OCI-LY3 (cell line): ENCODE measurements around the gene CEACAM4.

Experiments used
- H2AFZ ChIP-seq: fragments of 200-600, 300-600 bp; shearing (Covaris generic); 2 replicates; pipeline ENCODE4 v1.6.0; 2014; ENCODE audit warnings: antibody characterized with exemption, low read depth, low read length
- H3K27ac ChIP-seq: fragments of 200-600, 300-600 bp; sonication (generic); 2 replicates; pipeline ENCODE4 v1.5.1; 2014; ENCODE audit warnings: mild to moderate bottlenecking, low read length, moderate library complexity, mixed read lengths
- H3K27me3 ChIP-seq: fragments of 200-600, 300-600 bp; sonication (generic); 2 replicates; pipeline ENCODE4 v1.6.1; 2014; ENCODE audit warnings: low read depth, low read length, mixed read lengths
- H3K36me3 ChIP-seq: fragments of 200-600, 300-600 bp; sonication (generic); replicated peaks from 2 replicates; pipeline ENCODE3; 2014; ENCODE audit warnings: low read depth, low read length, mixed read lengths
- H3K4me1 ChIP-seq: fragments of 300-600, 200-600 bp; sonication (generic); 2 replicates; pipeline ENCODE4 v1.6.1; 2014; ENCODE audit warnings: low read length, mixed read lengths
- H3K4me2 ChIP-seq: fragments of 200-600, 300-600 bp; sonication (generic); 2 replicates; pipeline ENCODE4 v1.6.1; 2014; ENCODE audit warnings: low read length, mixed read lengths
- H3K4me3 ChIP-seq: fragments of 300-600, 200-600 bp; sonication (generic); 2 replicates; pipeline ENCODE4 v1.5.1; 2014; ENCODE audit warnings: antibody characterized with exemption, mild to moderate bottlenecking, low read length, moderate library complexity
- H3K79me2 ChIP-seq: fragments of 300-600, 200-600 bp; shearing (Covaris generic); 2 replicates; pipeline ENCODE4 v1.6.1; 2014; ENCODE audit warnings: mild to moderate bottlenecking, low read length, mixed read lengths
- H3K9ac ChIP-seq: fragments of 300-600, 200-600 bp; shearing (Covaris generic); 2 replicates; pipeline ENCODE4 v1.6.0; 2014; ENCODE audit warnings: mild to moderate bottlenecking, low read length, moderate library complexity
- H3K9me3 ChIP-seq: fragments of 200-600, 300-600 bp; shearing (Covaris generic); 2 replicates; pipeline ENCODE4 v1.6.1; 2014; ENCODE audit warnings: low read length, mixed read lengths; ENCODE audit not compliant: insufficient read depth
- H4K20me1 ChIP-seq: fragments of 200-600, 300-600 bp; sonication (generic); 2 replicates; pipeline ENCODE4 v1.6.1; 2016; ENCODE audit warnings: low read length, mixed read lengths; ENCODE audit not compliant: insufficient read depth
- CTCF ChIP-seq: fragments of 200-600, 300-600 bp; sonication (generic); IDR thresholded peaks from 2 replicates; pipeline ENCODE4 v1.5.1; 2014; ENCODE audit warnings: antibody characterized with exemption, low read length, low read depth
- EZH2phosphoT487 ChIP-seq: fragments of 200-600 bp; shearing (Covaris generic); IDR thresholded peaks from 2 replicates; pipeline ENCODE4 v1.6.1; 2018; ENCODE audit warnings: antibody characterized with exemption, mixed run types, low read depth

The CEACAM4 gene

DNA sequence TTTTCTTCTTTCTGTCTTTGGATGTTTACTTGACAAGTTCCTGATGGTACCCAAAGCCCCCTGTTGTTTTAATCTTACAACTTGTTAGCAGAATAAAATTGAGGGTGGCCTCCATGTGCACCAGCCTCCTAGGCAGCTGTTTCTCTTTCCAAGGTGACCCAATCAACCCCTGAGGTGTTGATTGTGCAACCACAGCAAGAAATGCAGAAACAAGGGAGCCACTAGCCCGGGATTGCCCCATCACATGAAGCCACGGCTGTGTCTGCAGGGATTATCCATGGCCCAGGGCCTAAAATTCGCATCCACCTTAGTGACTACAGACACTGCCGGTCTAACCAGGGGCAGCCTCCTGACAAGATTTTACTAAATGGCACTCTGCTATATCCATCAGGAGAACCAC lies 14.4 kb downstream of the CEACAM4 start:
- H3K27ac ChIP-seq: no peak overlapping the region
- no peaks in the 10 kb centered on the region for H3K4me1 ChIP-seq
- no peaks in the 10 kb centered on the region for H3K9me3 ChIP-seq
- H3K4me3 ChIP-seq: no peak overlapping the region
- no peaks in the 10 kb centered on the region for H3K79me2 ChIP-seq
- H2AFZ ChIP-seq: no peak overlapping the region
- H3K27me3 ChIP-seq: peaks cover 37% of the 10 kb centered on the region
- peaks cover 8% of the 10 kb centered on the region for H4K20me1 ChIP-seq
- no peaks in the 10 kb centered on the region for H3K36me3 ChIP-seq
- H3K9ac ChIP-seq: no peak overlapping the region
- no peak for TF ChIP-seq EZH2phosphoT487
- no peak for TF ChIP-seq CTCF
- H3K4me2 ChIP-seq: no peak overlapping the region

GRCh38 chr19:41610789-41611188 lies 16.1 kb downstream of the CEACAM4 start:
- no peaks in the 10 kb centered on the region for H3K36me3 ChIP-seq
- H3K79me2 ChIP-seq: no peaks in the 10 kb centered on the region
- no peak for TF ChIP-seq CTCF
- H3K9ac ChIP-seq: no peak overlapping the region
- no peak overlapping the region for H3K4me3 ChIP-seq
- H3K9me3 ChIP-seq: no peaks in the 10 kb centered on the region
- no peaks in the 10 kb centered on the region; the same call in 1 of the 2 replicates for H4K20me1 ChIP-seq
- no peak overlapping the region for H2AFZ ChIP-seq
- no peak overlapping the region for H3K27ac ChIP-seq
- no peaks in the 10 kb centered on the region for H3K4me1 ChIP-seq
- no peak overlapping the region for H3K4me2 ChIP-seq
- H3K27me3 ChIP-seq: peaks cover 50% of the 10 kb centered on the region

- no peaks in the 10 kb centered on the region for H3K36me3 ChIP-seq
- no peak overlapping the region for H2AFZ ChIP-seq
- H3K9me3 ChIP-seq: no peaks in the 10 kb centered on the region
- H3K4me3 ChIP-seq: no peak overlapping the region
- peaks cover 78% of the 10 kb centered on the region for H3K27me3 ChIP-seq
- no peak overlapping the region for H3K4me2 ChIP-seq
- H3K9ac ChIP-seq: no peak overlapping the region
- H3K27ac ChIP-seq: no peak overlapping the region
- H3K4me1 ChIP-seq: no peaks in the 10 kb centered on the region
- no peaks in the 10 kb centered on the region for H4K20me1 ChIP-seq
- TF ChIP-seq CTCF (no peak), EZH2phosphoT487 (no peak)
- H3K79me2 ChIP-seq: no peaks in the 10 kb centered on the region
These were observed 19.2 kb downstream of the CEACAM4 start for GRCh38 chr19:41607668-41608067.

DNA sequence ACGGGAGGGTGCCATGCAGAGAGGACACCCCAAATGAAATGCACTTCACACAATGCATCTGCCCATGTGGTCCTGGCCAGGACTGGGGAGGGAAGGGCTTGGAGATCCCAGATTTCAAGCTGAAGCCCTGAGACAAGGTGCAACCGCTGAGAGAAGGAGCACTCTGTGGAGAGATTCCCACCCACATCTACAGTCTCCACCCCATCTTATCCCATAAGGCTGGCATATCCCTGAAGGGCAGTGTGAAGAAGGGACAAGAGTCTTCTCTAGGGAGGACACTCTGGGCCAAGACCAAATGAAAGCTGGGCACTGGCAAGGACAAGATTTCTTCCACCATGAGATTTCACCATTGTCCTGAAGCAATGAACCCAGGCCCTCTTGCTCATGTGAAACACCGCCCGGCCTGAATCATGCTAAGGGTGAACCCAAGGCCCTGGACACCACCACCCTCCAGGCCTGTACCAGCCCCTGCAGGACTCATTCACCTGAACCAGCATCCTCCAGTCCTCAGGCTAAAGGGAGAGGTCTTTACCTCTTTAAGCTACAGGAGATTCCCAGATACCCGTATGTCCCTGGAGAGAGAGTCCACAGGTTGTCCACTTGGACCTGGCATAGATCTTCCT lies 20.5 kb downstream of the CEACAM4 start:
- H3K27ac ChIP-seq: no peak overlapping the region
- no peaks in the 10 kb centered on the region for H3K79me2 ChIP-seq
- no peak overlapping the region for H3K4me2 ChIP-seq
- H2AFZ ChIP-seq: no peak overlapping the region
- no peaks in the 10 kb centered on the region for H3K4me1 ChIP-seq
- no peaks in the 10 kb centered on the region for H4K20me1 ChIP-seq
- TF ChIP-seq EZH2phosphoT487 (no peak), CTCF (no peak)
- H3K9me3 ChIP-seq: no peaks in the 10 kb centered on the region
- H3K9ac ChIP-seq: no peak overlapping the region
- no peak overlapping the region for H3K4me3 ChIP-seq
- peaks cover 86% of the 10 kb centered on the region for H3K27me3 ChIP-seq
- no peaks in the 10 kb centered on the region for H3K36me3 ChIP-seq
